Ureter (tissue), 1 donor: Measurements from ENCODE around the gene COL9A3. TPM values are rescaled to one million over a fixed set of nuclear protein-coding genes. Genes with fewer than 3 reads are reported as not detected.

Experiments
- DNase-seq: peaks from one replicate; pipeline ENCODE4 v3.0.0-alpha.2; 2020; ENCODE audit warnings: low spot score
- total RNA-seq: library from RNA; stranded (reverse); gene quantifications from one replicate; pipeline ENCODE4 v1.2.4, GENCODE V29; 2023
- donor health status: DM: yes; HTN: yes; CAD: no.

Gene COL9A3
- total RNA-seq, 1 donor from 2014 or later: 5.1 TPM

- DNase-seq: no peak
Observed at GRCh38 chr20:62880147-62880934, 63.5 kb downstream of the COL9A3 start.

GRCh38 chr20:62880935-62881661 lies 64.2 kb downstream of the COL9A3 start:
- no peak for DNase-seq

GRCh38 chr20:62881662-62882395 lies 65.0 kb downstream of the COL9A3 start:
- DNase-seq: no peak

- no peak for DNase-seq
Observed at GRCh38 chr20:62882426-62882825, 65.6 kb downstream of the COL9A3 start.

- no peak for DNase-seq
Observed at GRCh38 chr20:62884556-62884955, 67.7 kb downstream of the COL9A3 start.

GRCh38 chr20:62885046-62885895 lies 68.4 kb downstream of the COL9A3 start:
- no peak for DNase-seq

- no peak for DNase-seq
Observed at GRCh38 chr20:62885896-62886708, 69.3 kb downstream of the COL9A3 start.

GRCh38 chr20:62886709-62887058 lies 69.8 kb downstream of the COL9A3 start:
- no peak for DNase-seq

- peak; percentile 72 for DNase-seq
Observed at GRCh38 chr20:62887152-62887859, 70.5 kb downstream of the COL9A3 start.

GRCh38 chr20:62887860-62888239 lies 71.0 kb downstream of the COL9A3 start:
- no peak for DNase-seq

- DNase-seq: no peak
Observed at GRCh38 chr20:62888406-62888805, 71.6 kb downstream of the COL9A3 start.

GRCh38 chr20:62888910-62889309 lies 72.1 kb downstream of the COL9A3 start:
- DNase-seq: no peak

GRCh38 chr20:62889411-62889810 lies 72.6 kb downstream of the COL9A3 start:
- no peak for DNase-seq

- no peak for DNase-seq
Observed at GRCh38 chr20:62889871-62890270, 73.0 kb downstream of the COL9A3 start.

- no peak for DNase-seq
Observed at GRCh38 chr20:62890444-62890843, 73.6 kb downstream of the COL9A3 start.

Other genes starting within 250 kb of the COL9A3 start
- gene SLCO4A1, start 174.5 kb upstream of the COL9A3 start, total RNA-seq: 33.2 TPM
- gene NTSR1, start 108.2 kb upstream of the COL9A3 start, total RNA-seq: not detected
- gene MRGBP, start 20.6 kb upstream of the COL9A3 start, total RNA-seq: 6.3 TPM
- 42.0 TPM for gene OGFR, start 12.2 kb upstream of the COL9A3 start, total RNA-seq
- gene TCFL5, start 44.8 kb downstream of the COL9A3 start, total RNA-seq: 11.8 TPM
- gene DIDO1, start 109.5 kb downstream of the COL9A3 start, total RNA-seq: 75.8 TPM
- gene GID8, start 121.1 kb downstream of the COL9A3 start, total RNA-seq: 43.1 TPM
- 10.1 TPM for gene SLC17A9, start 135.7 kb downstream of the COL9A3 start, total RNA-seq
- gene BHLHE23, start 189.9 kb downstream of the COL9A3 start, total RNA-seq: not detected